NCI-H1694 (cell line): Measurements from ENCODE around the gene ATG10.

ENCODE experiments used
- DNase-seq: peaks from one replicate; lab custom pipeline; 2025; lab: John Stamatoyannopoulos, UW

Gene ATG10

DNA sequence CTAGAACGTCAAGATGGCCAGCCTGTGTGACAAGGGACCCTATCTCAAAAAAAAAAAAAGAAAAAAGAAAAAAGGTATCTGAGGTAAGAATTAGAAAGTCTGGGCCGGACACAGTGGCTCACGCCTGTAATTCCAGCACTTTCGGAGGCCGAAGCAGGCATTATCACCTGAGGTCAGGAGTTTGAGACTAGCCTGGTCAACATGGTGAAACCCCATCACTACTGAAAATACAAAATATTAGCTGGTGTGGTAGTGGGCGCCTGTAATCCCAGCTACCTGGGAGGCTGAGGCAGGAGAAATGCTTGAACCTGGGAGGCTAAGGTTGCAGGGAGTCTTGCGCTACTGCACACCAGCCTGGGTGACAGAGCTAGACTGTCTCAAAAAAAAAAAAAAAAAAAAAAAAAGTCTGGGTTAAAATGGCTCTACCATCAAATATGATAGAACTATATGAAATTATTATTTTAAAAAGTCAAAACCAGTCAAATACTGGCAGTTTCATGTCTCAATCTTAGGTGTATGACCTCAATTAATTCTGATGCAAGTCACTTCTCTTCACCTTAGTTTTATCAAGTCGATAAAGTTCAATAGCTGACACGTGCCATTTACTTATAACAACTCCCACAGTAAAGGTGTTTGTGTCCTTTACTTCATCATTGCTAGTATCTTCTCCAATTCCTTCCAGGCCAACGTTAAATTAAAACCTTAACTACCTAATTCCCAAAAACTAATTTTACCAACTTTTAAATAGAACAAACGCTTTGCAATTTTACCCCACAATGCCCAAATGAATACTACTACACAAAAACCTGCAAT is 305.2 kb downstream of the ATG10 start:
- no peak for DNase-seq

DNA sequence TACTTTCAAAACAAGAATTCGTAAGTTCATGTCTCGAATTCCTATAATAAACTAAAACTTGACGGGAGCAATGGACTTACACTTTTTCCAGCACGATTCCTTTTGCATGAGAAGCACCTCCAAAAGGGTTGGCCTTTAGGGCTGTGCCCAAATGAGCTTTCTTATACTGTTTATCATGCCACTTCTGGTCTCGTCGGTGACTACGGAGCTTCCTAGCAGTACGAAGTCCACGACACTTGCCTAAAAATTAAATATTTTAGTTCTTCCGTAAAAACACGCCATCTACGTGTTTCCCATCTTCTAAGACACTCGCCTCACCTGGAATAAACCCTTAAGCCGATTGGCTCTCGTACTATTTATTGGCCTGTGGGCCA is 305.8 kb downstream of the ATG10 start:
- no peak for DNase-seq

DNA sequence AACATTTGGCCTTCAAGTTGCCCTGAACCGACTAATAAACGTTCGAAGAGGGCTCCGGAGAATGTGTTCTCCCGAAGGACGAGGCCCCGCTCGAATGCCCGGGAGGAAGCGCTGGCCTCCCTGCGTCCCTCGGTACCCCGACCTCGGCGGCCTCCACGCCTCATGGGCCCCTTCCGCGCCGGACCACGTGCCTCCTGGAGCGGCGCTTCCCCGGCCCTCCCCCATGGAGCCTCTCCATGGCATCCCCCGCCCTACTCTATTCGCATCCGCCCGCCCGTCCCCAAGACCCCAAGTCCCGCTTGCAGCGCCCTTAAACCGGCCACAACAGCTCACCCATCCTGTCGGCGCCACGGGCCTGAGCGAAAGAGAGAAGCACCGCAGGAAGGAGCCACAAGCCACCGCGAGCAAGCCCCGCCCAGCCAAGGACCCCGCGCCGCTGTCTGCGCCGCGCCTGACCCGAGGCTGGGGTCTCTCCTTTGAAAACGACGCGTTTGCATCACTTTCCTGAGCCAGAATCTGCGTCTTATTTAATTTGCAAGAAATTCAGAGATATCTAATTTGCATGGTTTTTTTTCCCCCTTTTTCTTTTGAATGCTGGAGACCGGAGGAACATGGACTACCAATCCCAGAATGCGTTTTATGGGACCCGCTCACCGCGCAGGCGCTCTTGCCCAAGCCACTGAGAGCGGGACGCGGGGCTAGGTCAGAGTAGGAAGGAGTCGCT is 306.3 kb downstream of the ATG10 start, which contains the start of gene RPS23:
Gene RPS23, minus strand, starts transcription at position 368 of the 724 bp plus-strand sequence. Its CDS starts 31 bp downstream, at position 337.
- DNase-seq: peak; percentile 74

DNA sequence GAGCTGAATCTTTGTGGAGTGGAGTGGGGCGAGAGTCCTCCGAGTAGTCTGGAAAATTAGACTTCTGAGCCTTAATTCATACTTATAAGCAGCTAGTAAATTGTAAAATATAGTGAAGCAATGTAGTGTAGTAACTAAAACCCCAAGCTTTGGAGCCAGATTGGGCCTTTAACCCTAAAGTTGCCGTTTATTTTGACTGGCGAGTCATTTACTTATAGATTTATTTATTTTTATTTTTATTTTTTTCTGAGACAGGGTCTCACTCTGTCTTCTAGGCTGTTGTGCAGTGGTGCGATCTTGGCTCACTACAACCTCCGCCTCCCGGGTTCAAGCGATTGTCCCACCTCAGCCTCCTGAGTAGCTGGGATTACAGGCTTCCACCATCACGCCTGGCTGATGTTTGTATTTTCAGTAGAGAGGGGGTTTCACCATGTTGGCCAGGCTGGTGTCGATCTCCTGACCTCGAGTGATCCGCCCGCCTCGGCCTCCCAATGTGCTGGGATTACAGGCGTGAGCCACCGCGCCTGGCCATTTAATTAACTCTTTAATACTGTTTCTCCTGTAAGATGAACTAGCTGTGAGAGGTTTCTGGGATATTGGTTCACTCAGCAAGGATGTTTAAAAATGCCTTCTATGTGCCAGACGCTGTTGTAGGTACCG is 307.0 kb downstream of the ATG10 start:
- DNase-seq: no peak

DNA sequence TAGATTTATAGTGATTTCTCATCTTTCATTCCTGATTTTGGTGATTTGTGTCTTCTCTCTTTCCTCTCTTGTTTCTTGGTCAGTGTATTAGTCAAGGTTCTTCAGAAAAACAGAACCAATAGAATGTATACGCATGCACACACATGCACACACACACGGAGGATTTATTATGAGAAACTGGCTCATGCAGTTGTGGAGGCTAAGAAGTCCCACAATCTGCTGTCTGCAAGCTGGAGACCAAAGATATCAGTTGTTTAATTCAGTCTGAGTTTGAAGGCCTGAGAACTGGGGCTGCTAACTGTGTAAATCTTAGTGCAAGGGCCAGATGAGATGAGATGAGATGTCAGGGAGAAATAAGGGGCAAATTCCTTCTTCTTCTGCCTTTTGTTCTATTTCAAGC is 312.1 kb downstream of the ATG10 start:
- no peak for DNase-seq

DNA sequence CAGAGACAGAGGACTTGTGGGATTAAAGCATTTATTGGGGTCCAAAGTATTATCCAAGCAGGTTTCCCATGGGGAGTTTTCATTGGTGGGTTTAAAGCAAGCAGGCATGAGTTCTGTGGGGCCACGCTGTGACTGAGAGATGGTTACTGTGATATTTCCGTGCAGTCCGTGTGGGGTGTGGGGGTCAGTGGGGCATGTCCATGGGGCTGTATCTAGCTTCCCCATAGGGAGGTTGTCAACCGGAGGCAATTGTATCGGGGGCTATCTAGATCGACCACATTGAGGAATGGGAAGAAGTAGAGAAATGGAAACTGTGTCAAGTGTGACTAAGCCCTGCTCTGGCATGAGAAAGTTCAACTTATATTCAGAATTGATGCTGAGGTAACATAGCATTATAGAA is 313.4 kb downstream of the ATG10 start:
- DNase-seq: no peak

DNA sequence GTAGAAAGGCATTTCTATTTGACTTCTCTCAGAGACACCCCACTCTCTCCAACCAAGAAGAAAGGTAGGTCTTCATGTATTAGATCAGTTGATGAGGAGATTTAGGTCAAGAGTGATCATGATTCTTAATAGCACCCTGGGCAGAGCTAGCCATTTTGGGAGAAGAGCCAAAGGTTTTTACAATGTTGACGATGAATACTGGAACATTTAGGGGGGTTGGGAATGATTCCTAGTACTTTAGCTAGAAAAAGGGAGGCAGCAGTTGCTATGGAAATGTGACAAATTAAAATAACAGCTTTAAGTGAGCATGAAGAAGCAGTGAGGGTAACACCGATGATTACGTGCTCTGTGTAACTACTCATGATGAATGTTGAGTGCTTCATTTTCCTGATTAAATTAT is 315.8 kb downstream of the ATG10 start:
- no peak for DNase-seq

DNA sequence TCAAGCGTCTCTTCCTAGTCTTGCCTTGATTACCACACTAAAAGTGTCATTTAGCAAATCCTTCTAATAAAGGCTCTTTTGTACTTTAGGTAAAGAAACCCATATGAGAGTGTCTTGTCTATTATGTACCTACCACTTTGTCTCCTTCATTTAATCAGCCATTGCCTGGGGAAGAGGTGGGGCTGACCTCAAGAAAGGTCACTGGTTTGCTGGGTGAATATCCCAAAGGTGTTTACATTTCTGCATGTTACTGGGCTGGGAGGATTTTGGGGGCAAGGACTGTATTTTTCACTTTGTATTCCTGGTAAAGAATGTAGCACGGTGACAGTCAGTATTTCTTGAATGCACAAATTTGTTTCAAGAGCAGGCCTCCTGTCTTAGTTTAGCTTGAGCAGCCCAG is 318.2 kb downstream of the ATG10 start:
- DNase-seq: no peak

DNA sequence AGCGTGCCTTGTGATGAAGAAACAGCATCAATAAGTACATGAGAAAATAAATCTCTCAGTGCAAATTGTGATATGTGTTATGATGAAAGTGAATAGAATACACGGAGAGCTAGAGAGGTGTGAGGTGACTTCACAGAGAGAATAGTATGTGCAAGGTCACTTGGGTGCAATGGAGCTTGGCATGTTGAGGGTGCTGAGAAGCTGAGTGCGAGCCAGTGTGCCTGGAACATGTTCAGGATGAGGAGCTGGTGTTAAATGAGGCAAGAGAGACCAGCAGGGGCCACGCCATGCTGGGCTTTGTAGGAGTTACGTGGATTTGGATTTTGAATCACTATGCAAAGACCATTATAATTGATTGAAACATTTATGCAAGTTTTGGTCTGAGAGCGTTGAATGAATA is 319.1 kb downstream of the ATG10 start:
- no peak for DNase-seq

DNA sequence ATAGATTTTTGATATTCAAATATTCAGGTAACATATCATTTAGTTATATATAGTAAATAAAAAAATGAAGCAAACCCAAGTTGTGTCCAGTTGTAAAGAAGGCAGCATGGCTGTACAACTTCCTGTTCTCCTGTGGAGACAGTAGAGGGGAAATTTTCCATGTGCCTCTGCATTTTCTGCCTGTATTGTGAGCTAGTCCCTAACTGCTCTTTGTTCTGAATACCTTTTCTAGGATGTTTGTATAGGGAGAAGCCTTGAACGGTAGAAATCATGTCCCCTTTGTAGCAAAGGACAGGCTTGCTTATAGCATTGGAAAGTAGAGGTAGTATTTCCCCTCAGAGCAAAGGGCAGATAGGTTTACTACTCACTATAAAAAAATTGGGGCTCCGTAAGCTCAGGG is 319.6 kb downstream of the ATG10 start:
- no peak for DNase-seq

DNA sequence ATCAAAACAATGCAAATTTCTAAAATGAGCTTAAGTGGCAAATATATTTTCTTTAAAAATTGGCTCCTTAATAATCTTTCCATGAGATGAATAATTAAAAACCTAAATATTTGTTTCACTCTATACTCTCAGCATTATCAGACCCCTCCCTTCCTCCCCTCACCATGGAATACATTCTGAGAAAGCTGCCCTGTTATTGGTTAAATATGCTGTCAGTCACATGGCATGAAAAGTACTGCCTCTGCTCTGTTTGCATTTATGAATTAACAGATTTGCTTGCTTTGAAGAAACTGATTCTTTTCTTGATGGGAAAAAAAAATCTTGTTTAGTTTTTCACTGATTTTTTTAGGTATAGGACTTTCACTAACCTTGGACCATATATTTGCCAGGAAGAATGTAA is 323.3 kb downstream of the ATG10 start:
- no peak for DNase-seq

DNA sequence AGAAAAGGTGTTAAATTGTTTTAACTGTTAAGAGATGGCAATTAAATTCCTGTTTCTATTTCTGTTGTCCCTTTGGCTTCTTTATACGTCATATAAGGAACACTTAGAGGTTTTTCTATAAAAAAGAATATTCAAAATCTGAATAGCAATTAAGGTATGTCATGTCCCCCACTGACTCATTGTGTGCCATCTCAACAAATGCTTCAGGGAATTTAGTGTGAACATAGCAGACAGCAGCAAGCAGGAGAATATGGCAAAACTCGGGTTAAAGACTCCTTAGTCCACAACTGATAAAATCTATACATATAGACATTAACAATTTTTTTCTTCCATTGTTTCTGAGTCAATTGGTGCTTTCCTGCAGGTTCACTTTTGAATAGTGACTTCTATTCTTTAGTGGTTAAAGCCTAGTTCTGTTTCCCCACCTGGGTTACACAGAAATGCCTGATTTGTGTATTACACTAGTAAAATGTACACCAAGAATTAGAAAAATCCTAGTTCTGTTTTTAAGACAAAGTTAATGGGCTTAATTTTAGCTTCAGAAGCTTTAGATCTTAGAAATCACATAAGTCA is 324.2 kb downstream of the ATG10 start:
- DNase-seq: no peak

DNA sequence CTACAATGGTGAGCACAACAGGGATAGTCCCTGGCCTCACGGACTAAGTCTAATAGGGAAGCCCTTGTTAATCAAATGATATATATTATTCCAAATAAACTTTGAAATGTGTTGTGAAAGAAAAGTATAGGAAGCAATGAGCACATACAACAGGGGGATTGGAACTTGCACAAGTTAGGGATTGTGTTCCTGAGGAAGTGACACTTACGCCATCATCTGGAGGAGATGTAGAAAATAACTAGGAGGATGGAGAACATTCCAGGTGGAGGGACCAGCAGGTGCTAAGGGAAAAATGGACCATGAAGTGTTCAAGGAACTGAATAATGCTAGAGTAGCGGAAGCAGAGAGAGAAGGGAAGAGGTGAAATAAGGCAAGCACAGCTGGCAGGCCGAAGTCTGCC is 325.1 kb downstream of the ATG10 start:
- DNase-seq: no peak

DNA sequence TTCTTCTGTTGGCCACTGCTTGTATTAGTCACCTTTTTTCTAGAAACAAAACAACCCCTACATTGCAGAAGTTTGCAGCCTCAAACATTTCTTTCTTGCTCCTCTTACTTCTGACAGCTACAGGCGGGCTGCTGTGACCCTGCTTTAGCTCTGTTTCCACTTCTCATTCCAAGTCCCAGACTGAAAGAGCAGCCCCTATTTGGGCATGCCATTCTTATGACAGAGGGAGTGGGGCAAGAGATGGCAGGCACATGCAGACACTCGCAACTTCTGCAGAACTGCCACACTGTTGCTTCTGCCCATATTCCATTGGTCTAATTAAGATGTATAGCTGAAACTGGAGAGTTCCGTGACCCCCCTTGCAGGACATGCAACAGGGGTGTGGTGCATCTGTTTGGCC is 325.9 kb downstream of the ATG10 start:
- DNase-seq: no peak

DNA sequence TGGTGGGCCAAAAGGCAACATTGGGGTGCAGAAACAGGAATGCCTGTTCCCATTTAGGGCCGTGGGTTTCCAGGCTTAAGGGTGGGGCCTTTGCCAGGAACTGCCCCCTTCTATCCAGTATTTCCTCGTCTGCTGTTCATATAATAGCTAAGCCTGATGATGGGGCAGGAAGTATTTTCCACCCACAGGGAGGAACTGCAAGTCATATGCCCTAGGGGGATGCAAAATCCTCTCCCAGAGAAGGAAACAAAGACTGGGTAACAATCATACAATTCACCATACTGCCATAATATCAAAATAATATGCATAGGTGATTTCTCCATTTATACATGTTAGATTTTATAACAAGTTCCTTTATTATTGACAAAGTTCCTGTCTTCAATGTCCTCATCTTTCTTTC is 326.8 kb downstream of the ATG10 start:
- DNase-seq: no peak

DNA sequence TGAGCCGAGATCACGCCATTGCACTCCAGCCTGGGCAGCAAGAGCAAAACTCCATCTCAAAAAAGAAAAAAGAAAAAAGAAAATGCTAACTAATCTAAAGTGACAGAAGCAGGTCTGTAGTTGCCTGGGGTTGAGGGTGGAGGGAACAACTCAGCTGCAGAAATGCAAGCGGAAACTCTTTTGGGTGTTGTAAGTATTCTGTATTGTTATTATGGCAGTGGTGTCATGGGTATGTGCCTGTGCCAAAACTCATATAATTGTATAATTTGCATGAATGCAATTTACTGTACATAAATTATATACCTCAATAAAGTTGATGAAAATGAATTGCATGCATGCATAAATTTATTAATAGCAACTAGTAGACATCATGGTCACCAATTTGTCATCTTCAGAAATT is 329.4 kb downstream of the ATG10 start:
- no peak for DNase-seq
